Hindlimb muscle (tissue), 1 donor: ENCODE results near the gene CXCL3. TPM values are rescaled to one million over a fixed set of nuclear protein-coding genes. Genes with fewer than 3 reads are reported as not detected.

Experiments
- DNase-seq: peaks from one replicate; pipeline ENCODE4 v3.0.0-alpha.2; 2013
- polyA plus RNA-seq: library from polyadenylated mRNA; unstranded; fragments of 120-200 nt; gene quantifications from one replicate; pipeline ENCODE4 v1.2.1, GENCODE V29; 2013; ENCODE audit not compliant: insufficient read length

CXCL3 gene
- polyA plus RNA-seq, 1 donor, result not detected

- DNase-seq, result no peak
Measured at GRCh38 chr4:74012130-74012529, 26.4 kb downstream of the CXCL3 start.

GRCh38 chr4:74009307-74009706 is 29.2 kb downstream of the CXCL3 start:
- no peak for DNase-seq

GRCh38 chr4:74006009-74006476 is 32.4 kb downstream of the CXCL3 start:
- no peak for DNase-seq

- DNase-seq, result no peak
Measured at GRCh38 chr4:74005528-74005927, 33.0 kb downstream of the CXCL3 start.

GRCh38 chr4:74004668-74005067 is 33.8 kb downstream of the CXCL3 start:
- DNase-seq, result no peak

GRCh38 chr4:74000301-74000700 is 38.2 kb downstream of the CXCL3 start:
- DNase-seq, result no peak

GRCh38 chr4:73998040-73999011 is 40.2 kb downstream of the CXCL3 start, which contains the start of gene CXCL5:
Gene CXCL5 (minus strand): TSS chr4:73998677. CDS start chr4:73998581, 96 bp downstream.
- peak; percentile 31 for DNase-seq

- DNase-seq, result no peak
Measured at GRCh38 chr4:73992050-73992449, 46.4 kb downstream of the CXCL3 start.

GRCh38 chr4:73991742-73992000 is 46.8 kb downstream of the CXCL3 start:
- DNase-seq, result no peak

- no peak for DNase-seq
Measured at GRCh38 chr4:73990988-73991741, 47.3 kb downstream of the CXCL3 start.

- no peak for DNase-seq
Measured at GRCh38 chr4:73989928-73990327, 48.6 kb downstream of the CXCL3 start.

- no peak for DNase-seq
Measured at GRCh38 chr4:73989031-73989430, 49.5 kb downstream of the CXCL3 start.

GRCh38 chr4:73988061-73988460 is 50.4 kb downstream of the CXCL3 start, which contains the start of gene PPBP:
Gene PPBP (minus strand): TSS chr4:73988190. CDS start chr4:73988103, 87 bp downstream.
- DNase-seq, result no peak

Other genes starting within 250 kb of the CXCL3 start
- gene CXCL6, start 202.0 kb downstream of the CXCL3 start, polyA plus RNA-seq, result not detected
- not detected for gene PF4V1, start 185.4 kb downstream of the CXCL3 start, polyA plus RNA-seq
- not detected for gene CXCL1, start 169.3 kb downstream of the CXCL3 start, polyA plus RNA-seq
- gene PF4, start 56.7 kb downstream of the CXCL3 start, polyA plus RNA-seq, result 1.2 TPM
- 3.5 TPM for gene PPBP, start 50.5 kb downstream of the CXCL3 start, polyA plus RNA-seq
- gene CXCL5, start 40.0 kb downstream of the CXCL3 start, polyA plus RNA-seq, result 0.15 TPM
- 0.37 TPM for gene CXCL2, start 60.5 kb upstream of the CXCL3 start, polyA plus RNA-seq
- gene MTHFD2L, start 119.4 kb upstream of the CXCL3 start, polyA plus RNA-seq, result 13.6 TPM